PFSK-1 (cell line): Measurements from ENCODE around the gene SDC1.

Experiments
- FOXP2 ChIP-seq: optimal IDR thresholded peaks from 2 replicates; pipeline ENCODE3; 2011; ENCODE audit warnings: borderline replicate concordance, control low read depth, inconsistent platforms; ENCODE audit not compliant: insufficient read depth; ENCODE audit errors: extremely low read length, extremely low read depth
- POLR2AphosphoS5 ChIP-seq: IDR thresholded peaks from 2 replicates; pipeline ENCODE4 v1.6.1; 2012; ENCODE audit warnings: low read depth, mild to moderate bottlenecking, control low read depth, low read length, moderate library complexity
- SIN3A ChIP-seq: IDR thresholded peaks from 2 replicates; pipeline ENCODE4 v1.6.1; 2012; ENCODE audit warnings: mild to moderate bottlenecking, low read length, moderate library complexity, borderline replicate concordance; ENCODE audit not compliant: insufficient read depth
- TAF1 ChIP-seq: IDR thresholded peaks from 2 replicates; pipeline ENCODE4 v1.6.1; 2012; ENCODE audit warnings: low read length, control low read depth, borderline replicate concordance; ENCODE audit not compliant: insufficient read depth
- TF ChIP-seq, protein P1 (sequence below), 2 experiments: IDR thresholded peaks; 2 replicates each; pipeline versions ENCODE4 v1.6.1 to v1.8.0; 2011 to 2012; ENCODE audit warnings: low read depth in 2 of 2, low read length in 2 of 2, control low read depth in 1 of 2, inconsistent platforms in 1 of 2, mild to moderate bottlenecking in 1 of 2, moderate library complexity in 1 of 2; ENCODE audit not compliant: insufficient read depth in 1 of 2

The SDC1 gene

DNA sequence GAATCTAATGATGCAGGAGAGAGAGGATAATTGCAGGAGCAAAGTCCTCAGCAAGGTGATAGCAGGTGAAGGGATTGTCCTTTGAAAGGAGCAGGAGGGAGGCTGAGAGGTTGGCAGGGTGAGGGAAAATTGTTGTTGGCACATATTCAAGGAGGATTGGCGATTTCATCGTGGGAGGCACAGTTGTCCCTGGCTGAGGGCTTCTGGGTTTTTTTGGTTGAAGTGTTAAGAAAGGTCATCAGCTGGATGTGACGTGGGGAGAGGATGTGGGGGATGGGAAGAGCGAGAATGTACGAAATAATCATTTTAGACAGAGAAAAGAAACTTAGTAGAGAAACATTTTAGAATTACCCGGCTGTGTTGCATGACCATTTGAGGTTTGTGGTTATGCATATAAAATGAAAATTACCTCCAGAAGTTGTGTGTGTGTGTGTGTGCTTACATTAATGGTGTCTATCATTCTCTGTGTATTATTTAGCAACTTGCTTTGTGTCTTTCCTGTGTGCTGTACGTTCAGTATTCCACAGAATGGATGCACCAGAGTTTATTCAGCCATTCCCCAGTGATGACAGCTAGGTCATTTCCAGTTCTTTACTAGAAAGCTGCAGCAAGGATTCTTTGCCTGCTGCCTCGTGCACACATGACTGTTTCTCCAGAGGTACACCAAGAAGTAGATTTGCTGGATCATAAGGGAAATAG is 67.6 kb downstream of the SDC1 start:
- TF ChIP-seq, protein P1, sequence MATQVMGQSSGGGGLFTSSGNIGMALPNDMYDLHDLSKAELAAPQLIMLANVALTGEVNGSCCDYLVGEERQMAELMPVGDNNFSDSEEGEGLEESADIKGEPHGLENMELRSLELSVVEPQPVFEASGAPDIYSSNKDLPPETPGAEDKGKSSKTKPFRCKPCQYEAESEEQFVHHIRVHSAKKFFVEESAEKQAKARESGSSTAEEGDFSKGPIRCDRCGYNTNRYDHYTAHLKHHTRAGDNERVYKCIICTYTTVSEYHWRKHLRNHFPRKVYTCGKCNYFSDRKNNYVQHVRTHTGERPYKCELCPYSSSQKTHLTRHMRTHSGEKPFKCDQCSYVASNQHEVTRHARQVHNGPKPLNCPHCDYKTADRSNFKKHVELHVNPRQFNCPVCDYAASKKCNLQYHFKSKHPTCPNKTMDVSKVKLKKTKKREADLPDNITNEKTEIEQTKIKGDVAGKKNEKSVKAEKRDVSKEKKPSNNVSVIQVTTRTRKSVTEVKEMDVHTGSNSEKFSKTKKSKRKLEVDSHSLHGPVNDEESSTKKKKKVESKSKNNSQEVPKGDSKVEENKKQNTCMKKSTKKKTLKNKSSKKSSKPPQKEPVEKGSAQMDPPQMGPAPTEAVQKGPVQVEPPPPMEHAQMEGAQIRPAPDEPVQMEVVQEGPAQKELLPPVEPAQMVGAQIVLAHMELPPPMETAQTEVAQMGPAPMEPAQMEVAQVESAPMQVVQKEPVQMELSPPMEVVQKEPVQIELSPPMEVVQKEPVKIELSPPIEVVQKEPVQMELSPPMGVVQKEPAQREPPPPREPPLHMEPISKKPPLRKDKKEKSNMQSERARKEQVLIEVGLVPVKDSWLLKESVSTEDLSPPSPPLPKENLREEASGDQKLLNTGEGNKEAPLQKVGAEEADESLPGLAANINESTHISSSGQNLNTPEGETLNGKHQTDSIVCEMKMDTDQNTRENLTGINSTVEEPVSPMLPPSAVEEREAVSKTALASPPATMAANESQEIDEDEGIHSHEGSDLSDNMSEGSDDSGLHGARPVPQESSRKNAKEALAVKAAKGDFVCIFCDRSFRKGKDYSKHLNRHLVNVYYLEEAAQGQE (IDR thresholded peaks at IDR 0.05; ENCODE audit: insufficient read depth in 1 of 2, low read depth in 2 of 2, low read length in 2 of 2) = no peak
- TF ChIP-seq POLR2AphosphoS5 (no peak), TAF1 (no peak), FOXP2 (no peak), SIN3A (no peak)

- TF ChIP-seq FOXP2 (no peak), TAF1 (no peak), SIN3A (no peak), POLR2AphosphoS5 (no peak)
- TF ChIP-seq, protein P1 (IDR thresholded peaks at IDR 0.05; ENCODE audit: insufficient read depth in 1 of 2, low read depth in 2 of 2, low read length in 2 of 2) = no peak
These were observed 68.1 kb downstream of the SDC1 start for GRCh38 chr2:20156836-20157192.

- TF ChIP-seq, protein P1 (IDR thresholded peaks at IDR 0.05; ENCODE audit: insufficient read depth in 1 of 2, low read depth in 2 of 2, low read length in 2 of 2) = no peak
- TF ChIP-seq SIN3A = no peak
- TF ChIP-seq TAF1 = no peak
- no peak for TF ChIP-seq FOXP2
- no peak for TF ChIP-seq POLR2AphosphoS5
These were observed 68.7 kb downstream of the SDC1 start for GRCh38 chr2:20156076-20156759.

- TF ChIP-seq TAF1 = no peak
- no peak for TF ChIP-seq FOXP2
- no peak for TF ChIP-seq POLR2AphosphoS5
- TF ChIP-seq SIN3A = no peak
- TF ChIP-seq, protein P1 (IDR thresholded peaks at IDR 0.05; ENCODE audit: insufficient read depth in 1 of 2, low read depth in 2 of 2, low read length in 2 of 2) = no peak
These were observed 71.6 kb downstream of the SDC1 start for GRCh38 chr2:20153131-20153851.
